ENCODE results near the gene RABGGTB.
A peak's percentile ranks its signal among the peaks of the same experiment; 100 is the strongest.
"Not testable (repeated sequence)": the region's sequence is repeated elsewhere in the genome, so short reads cannot be mapped to it uniquely, and the experiment has no call there.

Gene RABGGTB

DNA sequence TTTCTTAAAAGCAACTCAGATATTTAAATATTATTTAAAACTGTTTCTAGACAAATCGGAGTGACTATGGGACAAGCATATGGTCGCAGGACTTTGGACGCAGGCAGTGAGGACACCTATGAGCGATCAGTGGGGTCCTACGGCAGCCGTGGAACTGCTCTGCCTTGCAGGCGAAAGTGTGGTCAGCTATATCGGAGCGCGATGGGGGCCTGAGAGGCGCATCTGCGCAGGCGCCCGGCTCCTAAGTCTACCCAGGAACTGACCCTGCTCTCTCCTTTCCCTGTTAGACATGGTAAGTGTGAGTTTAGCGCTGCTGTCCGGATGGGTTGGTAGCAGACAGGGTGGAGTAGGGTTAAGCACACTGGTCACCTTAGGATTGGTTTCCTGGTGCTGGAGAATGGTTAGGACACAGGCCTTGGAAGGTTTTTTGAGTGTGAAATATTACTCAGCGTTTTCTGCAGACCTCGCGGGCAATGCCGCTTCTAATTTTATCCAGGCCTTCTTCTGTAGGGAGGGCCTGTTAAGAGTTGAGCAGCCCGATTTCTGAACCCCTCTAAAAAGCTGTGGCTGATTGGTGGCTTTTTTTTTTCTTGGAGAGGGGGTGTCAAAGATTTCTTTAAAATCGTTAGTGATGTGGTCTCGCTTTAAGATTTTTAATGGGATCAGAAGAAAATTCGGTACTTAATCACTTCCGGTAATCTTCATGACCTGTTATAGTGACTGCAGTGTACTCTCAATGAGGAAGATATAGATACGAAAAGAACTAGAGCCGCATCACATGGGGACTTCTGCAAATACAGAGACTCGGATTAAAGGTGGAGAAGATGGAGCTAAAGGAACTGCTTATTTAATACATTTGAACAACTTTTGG lies at the start of gene RABGGTB:
RABGGTB (plus strand) TSS at position 274 of the 871 bp plus-strand sequence; CDS start at position 290, 16 bp downstream.
- Histone ChIP-seq H3K9ac (ENCODE audit: low read length) (peak within 1 kb of the TSS; percentile 43), H3K27me3 (ENCODE audit: control insufficient read depth, insufficient read depth, low read length) (no peaks in the 10 kb centered on the region), H3K27ac (ENCODE audit: low read depth, low read length) (peak within 1 kb of the TSS; percentile 72), H3K4me3 (ENCODE audit: low read length) (peak within 1 kb of the TSS; percentile 85), H3K36me3 (ENCODE audit: control insufficient read depth, insufficient read depth, low read length) (no peaks in the 10 kb centered on the region), H3K4me1 (ENCODE audit: control insufficient read depth, insufficient read depth, low read length) (peaks cover 19% of the 10 kb centered on the region)

DNA sequence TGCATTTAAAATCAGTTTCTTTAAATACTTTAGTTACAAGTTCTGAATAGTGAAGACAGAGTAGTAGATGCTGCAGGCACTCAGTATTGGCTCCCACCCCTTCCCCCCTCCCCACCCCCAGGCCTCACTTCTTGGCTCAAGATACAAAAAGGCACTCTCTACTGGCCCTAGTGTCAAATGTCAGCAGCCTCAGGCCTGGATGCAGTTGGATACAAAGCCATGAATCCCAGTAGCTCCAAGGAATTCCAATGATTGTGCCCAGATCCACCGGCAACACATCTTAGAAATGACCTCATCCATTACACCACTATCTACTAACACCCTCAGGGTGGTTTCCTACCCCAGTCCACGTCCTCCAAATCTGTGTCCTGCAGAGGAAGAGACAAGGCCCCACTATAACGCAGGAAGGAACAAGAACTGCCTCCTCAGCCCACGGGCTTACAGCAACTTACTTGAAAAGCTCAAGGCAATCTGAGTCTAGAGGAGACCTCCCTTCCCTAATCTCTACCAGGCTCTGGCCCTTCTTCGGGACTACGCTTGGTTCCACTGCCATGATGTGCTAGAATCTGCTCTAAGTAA lies 43.9 kb upstream of the RABGGTB start:
- H3K27me3 ChIP-seq (ENCODE audit: control insufficient read depth, insufficient read depth, low read length): no peaks in the 10 kb centered on the region
- peaks cover 10% of the 10 kb centered on the region for H3K36me3 ChIP-seq (ENCODE audit: control insufficient read depth, insufficient read depth, low read length)
- no peak overlapping the region for H3K27ac ChIP-seq (ENCODE audit: low read depth, low read length)
- no peaks in the 10 kb centered on the region for H3K4me1 ChIP-seq (ENCODE audit: control insufficient read depth, insufficient read depth, low read length)
- no peak overlapping the region for H3K9ac ChIP-seq (ENCODE audit: low read length)
- no peak overlapping the region for H3K4me3 ChIP-seq (ENCODE audit: low read length)

DNA sequence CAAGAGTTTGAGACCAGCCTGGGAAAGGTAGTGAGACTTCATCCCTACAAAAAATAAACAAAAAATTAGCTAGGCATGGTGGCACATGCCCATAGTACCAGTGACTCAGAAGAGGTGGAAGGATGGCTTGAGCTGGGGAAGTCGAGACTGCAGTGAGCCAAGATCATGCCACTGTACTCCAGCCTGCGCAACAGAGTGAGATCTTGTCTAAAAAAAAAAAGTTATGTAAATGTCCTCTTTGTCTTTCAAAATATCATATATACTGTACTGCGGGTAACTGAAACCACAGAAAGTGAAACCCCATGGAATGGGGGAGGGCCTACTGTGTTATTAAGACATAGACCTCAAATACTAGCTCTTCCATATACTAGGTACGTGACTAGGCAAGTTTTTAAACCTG lies 40.8 kb upstream of the RABGGTB start:
- Histone ChIP-seq H3K4me3 (ENCODE audit: low read length) (no peak overlapping the region), H3K27ac (ENCODE audit: low read depth, low read length) (no peak overlapping the region), H3K9ac (ENCODE audit: low read length) (no peak overlapping the region), H3K36me3 (ENCODE audit: control insufficient read depth, insufficient read depth, low read length) (peaks cover 8% of the 10 kb centered on the region), H3K27me3 (ENCODE audit: control insufficient read depth, insufficient read depth, low read length) (no peaks in the 10 kb centered on the region), H3K4me1 (ENCODE audit: control insufficient read depth, insufficient read depth, low read length) (no peaks in the 10 kb centered on the region)

GRCh38 chr1:75757210-75757609 lies 28.8 kb upstream of the RABGGTB start:
- not testable (repeated sequence) for H3K4me3 ChIP-seq (ENCODE audit: low read length); H3K27ac ChIP-seq (ENCODE audit: low read depth, low read length); H3K4me1 ChIP-seq (ENCODE audit: control insufficient read depth, insufficient read depth, low read length); H3K27me3 ChIP-seq (ENCODE audit: control insufficient read depth, insufficient read depth, low read length); H3K36me3 ChIP-seq (ENCODE audit: control insufficient read depth, insufficient read depth, low read length); H3K9ac ChIP-seq (ENCODE audit: low read length)

DNA sequence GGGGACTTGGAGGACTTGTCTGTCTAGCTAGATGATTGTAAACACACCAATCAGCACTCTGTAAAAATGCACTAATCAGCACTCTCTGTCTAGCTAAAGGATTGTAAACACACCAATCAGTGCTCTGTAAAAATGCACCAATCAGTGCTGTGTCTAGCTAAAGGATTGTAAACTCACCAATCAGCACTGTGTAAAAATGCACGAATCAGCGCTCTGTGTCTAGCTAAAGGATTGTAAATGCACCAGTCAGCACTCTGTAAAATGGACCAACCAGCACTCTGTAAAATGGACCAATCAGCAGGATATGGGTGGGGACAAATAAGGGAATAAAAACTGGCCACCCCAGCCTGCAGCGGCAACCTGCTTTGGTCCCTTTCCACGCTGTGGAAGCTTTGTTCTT lies 27.5 kb upstream of the RABGGTB start:
- not testable (repeated sequence) for H3K4me3 ChIP-seq (ENCODE audit: low read length); H3K27ac ChIP-seq (ENCODE audit: low read depth, low read length); H3K9ac ChIP-seq (ENCODE audit: low read length); H3K27me3 ChIP-seq (ENCODE audit: control insufficient read depth, insufficient read depth, low read length); H3K4me1 ChIP-seq (ENCODE audit: control insufficient read depth, insufficient read depth, low read length); H3K36me3 ChIP-seq (ENCODE audit: control insufficient read depth, insufficient read depth, low read length)

GRCh38 chr1:75764057-75764655 lies 21.9 kb upstream of the RABGGTB start:
- no peak overlapping the region for H3K27ac ChIP-seq (ENCODE audit: low read depth, low read length)
- no peak overlapping the region for H3K9ac ChIP-seq (ENCODE audit: low read length)
- no peaks in the 10 kb centered on the region for H3K27me3 ChIP-seq (ENCODE audit: control insufficient read depth, insufficient read depth, low read length)
- no peak overlapping the region for H3K4me3 ChIP-seq (ENCODE audit: low read length)
- H3K4me1 ChIP-seq (ENCODE audit: control insufficient read depth, insufficient read depth, low read length): no peaks in the 10 kb centered on the region
- H3K36me3 ChIP-seq (ENCODE audit: control insufficient read depth, insufficient read depth, low read length): no peaks in the 10 kb centered on the region

DNA sequence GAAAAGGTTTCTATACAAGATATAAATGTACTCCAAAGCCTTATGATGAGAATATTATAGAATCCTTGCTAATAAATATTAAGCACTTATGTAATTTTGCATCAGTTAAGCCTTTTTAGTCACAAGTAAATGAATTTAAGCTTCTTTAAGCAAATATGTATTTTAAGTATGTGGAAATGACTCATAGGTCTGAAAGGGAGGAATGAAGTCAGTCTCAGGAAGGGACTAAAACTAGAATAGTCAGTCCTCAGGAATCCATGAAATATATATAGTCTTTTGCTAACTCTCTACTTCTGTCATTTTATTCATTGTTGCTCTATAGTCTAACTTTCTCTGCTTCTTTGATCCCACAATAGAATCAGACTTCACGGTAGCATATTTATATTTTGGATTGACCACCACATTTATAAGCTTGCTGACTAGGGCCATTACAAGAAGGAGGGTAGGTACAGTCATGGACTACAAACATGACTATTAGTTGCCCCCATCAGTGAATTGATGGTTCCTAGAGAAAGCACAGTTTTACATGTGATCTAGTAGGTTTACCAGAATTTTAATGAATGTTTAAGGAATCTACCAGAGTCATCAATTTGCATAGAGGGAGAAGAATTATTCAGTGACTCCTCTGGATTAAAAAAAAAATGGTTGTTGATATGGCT lies 20.2 kb upstream of the RABGGTB start:
- H3K36me3 ChIP-seq (ENCODE audit: control insufficient read depth, insufficient read depth, low read length): no peaks in the 10 kb centered on the region
- no peak overlapping the region for H3K27ac ChIP-seq (ENCODE audit: low read depth, low read length)
- no peaks in the 10 kb centered on the region for H3K27me3 ChIP-seq (ENCODE audit: control insufficient read depth, insufficient read depth, low read length)
- H3K4me3 ChIP-seq (ENCODE audit: low read length): no peak overlapping the region
- no peak overlapping the region for H3K9ac ChIP-seq (ENCODE audit: low read length)
- no peaks in the 10 kb centered on the region for H3K4me1 ChIP-seq (ENCODE audit: control insufficient read depth, insufficient read depth, low read length)

GRCh38 chr1:75768016-75768415 lies 18.0 kb upstream of the RABGGTB start:
- no peak overlapping the region for H3K4me3 ChIP-seq (ENCODE audit: low read length)
- no peaks in the 10 kb centered on the region for H3K36me3 ChIP-seq (ENCODE audit: control insufficient read depth, insufficient read depth, low read length)
- no peak overlapping the region for H3K9ac ChIP-seq (ENCODE audit: low read length)
- H3K4me1 ChIP-seq (ENCODE audit: control insufficient read depth, insufficient read depth, low read length): no peaks in the 10 kb centered on the region
- H3K27me3 ChIP-seq (ENCODE audit: control insufficient read depth, insufficient read depth, low read length): no peaks in the 10 kb centered on the region
- no peak overlapping the region for H3K27ac ChIP-seq (ENCODE audit: low read depth, low read length)

GRCh38 chr1:75770761-75771160 lies 15.3 kb upstream of the RABGGTB start:
- H3K27me3 ChIP-seq (ENCODE audit: control insufficient read depth, insufficient read depth, low read length): no peaks in the 10 kb centered on the region
- no peaks in the 10 kb centered on the region for H3K36me3 ChIP-seq (ENCODE audit: control insufficient read depth, insufficient read depth, low read length)
- H3K9ac ChIP-seq (ENCODE audit: low read length): no peak overlapping the region
- H3K4me1 ChIP-seq (ENCODE audit: control insufficient read depth, insufficient read depth, low read length): no peaks in the 10 kb centered on the region
- H3K4me3 ChIP-seq (ENCODE audit: low read length): no peak overlapping the region
- no peak overlapping the region for H3K27ac ChIP-seq (ENCODE audit: low read depth, low read length)

GRCh38 chr1:75771978-75772377 lies 14.1 kb upstream of the RABGGTB start:
- Histone ChIP-seq H3K27ac (ENCODE audit: low read depth, low read length) (no peak overlapping the region), H3K4me3 (ENCODE audit: low read length) (no peak overlapping the region), H3K4me1 (ENCODE audit: control insufficient read depth, insufficient read depth, low read length) (no peaks in the 10 kb centered on the region), H3K36me3 (ENCODE audit: control insufficient read depth, insufficient read depth, low read length) (no peaks in the 10 kb centered on the region), H3K9ac (ENCODE audit: low read length) (no peak overlapping the region), H3K27me3 (ENCODE audit: control insufficient read depth, insufficient read depth, low read length) (no peaks in the 10 kb centered on the region)

- H3K4me1 ChIP-seq (ENCODE audit: control insufficient read depth, insufficient read depth, low read length); H3K27me3 ChIP-seq (ENCODE audit: control insufficient read depth, insufficient read depth, low read length); H3K4me3 ChIP-seq (ENCODE audit: low read length); H3K27ac ChIP-seq (ENCODE audit: low read depth, low read length); H3K9ac ChIP-seq (ENCODE audit: low read length); H3K36me3 ChIP-seq (ENCODE audit: control insufficient read depth, insufficient read depth, low read length): not testable (repeated sequence)
Measured at GRCh38 chr1:75777812-75778211, 8.2 kb upstream of the RABGGTB start.

- not testable (repeated sequence) for H3K4me1 ChIP-seq (ENCODE audit: control insufficient read depth, insufficient read depth, low read length); H3K4me3 ChIP-seq (ENCODE audit: low read length); H3K9ac ChIP-seq (ENCODE audit: low read length); H3K27me3 ChIP-seq (ENCODE audit: control insufficient read depth, insufficient read depth, low read length); H3K36me3 ChIP-seq (ENCODE audit: control insufficient read depth, insufficient read depth, low read length); H3K27ac ChIP-seq (ENCODE audit: low read depth, low read length)
Measured at GRCh38 chr1:75778694-75779093, 7.4 kb upstream of the RABGGTB start.
